ENCODE results near the gene DNAAF3.
"Not testable (repeated sequence)": the region's sequence is repeated elsewhere in the genome, so short reads cannot be mapped to it uniquely, and the experiment has no call there.

Gene DNAAF3

DNA sequence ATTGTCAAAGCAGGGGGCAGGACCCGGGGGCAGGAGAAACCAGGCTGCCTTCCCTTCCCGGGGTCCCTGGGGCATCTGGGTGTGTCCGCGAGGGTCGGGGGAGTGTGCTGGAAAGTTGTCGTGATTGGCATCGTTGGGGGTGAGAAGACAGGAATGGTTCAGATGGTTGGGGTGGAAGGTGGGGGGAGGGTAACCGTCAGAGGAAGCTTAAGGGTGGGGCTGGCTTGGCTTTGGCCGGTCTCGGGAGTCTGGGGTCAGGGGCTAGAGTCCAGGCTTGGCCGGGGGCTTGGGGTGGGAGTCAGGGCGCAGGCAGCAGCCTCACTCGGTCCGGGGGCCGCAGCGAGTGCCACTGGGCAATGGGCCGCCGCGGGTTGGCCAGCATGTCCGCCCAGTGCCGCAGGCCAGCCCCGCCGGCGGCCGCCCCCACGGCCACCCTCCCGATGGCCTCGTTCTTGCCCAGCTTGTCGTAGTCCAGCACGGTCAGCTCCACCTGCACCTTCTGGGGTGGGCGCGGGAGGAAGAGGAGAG lies 6.8 kb upstream of the DNAAF3 start:
- ChIA-PET CTCF (interaction anchor here (1.1 to 3.3 kb wide), 2 partner anchors 13 to 295 kb away, joined by 3 to 18 read pairs; no protein-coding TSS in a partner anchor), POLR2A (no interaction called here)
- TF ChIP-seq CTCF (IDR thresholded peaks at IDR 0.05; ENCODE audit: control extremely low read depth, extremely low read depth, low read depth, missing control alignments), result no peak
- DNase-seq (ENCODE audit: extremely low spot score), result no peak

- DNase-seq (ENCODE audit: extremely low spot score), result no peak
- TF ChIP-seq CTCF (IDR thresholded peaks at IDR 0.05; ENCODE audit: control extremely low read depth, extremely low read depth, low read depth, missing control alignments), result no peak
- CTCF ChIA-PET, result interaction anchor here (3.3 kb wide), 1 partner anchor 12 kb away, joined by 18 read pairs; no protein-coding TSS in a partner anchor
- POLR2A ChIA-PET, result no interaction called here
Measured at GRCh38 chr19:55172741-55173140, 6.3 kb upstream of the DNAAF3 start.

DNA sequence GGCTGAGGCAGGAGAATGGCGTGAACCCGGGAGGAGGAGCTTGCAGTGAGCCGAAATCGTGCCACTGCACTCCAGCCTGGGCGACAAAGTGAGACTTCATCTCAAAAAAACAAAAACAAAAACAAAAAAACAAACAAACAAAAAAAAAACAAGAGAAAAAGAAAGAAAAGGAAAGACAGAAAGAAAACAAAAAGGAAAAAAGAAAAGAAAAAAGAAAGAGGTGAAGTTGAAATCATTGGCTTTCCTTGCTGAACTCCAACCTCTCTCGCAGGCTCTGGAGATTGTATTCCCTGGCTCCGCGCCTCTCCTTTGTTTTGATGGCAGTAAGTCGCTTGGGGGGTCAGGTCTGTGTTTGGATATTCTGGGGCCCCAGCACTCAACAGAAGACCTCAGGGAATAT lies 5.9 kb upstream of the DNAAF3 start:
- DNase-seq (ENCODE audit: extremely low spot score); CTCF ChIA-PET; POLR2A ChIA-PET: not testable (repeated sequence)

DNA sequence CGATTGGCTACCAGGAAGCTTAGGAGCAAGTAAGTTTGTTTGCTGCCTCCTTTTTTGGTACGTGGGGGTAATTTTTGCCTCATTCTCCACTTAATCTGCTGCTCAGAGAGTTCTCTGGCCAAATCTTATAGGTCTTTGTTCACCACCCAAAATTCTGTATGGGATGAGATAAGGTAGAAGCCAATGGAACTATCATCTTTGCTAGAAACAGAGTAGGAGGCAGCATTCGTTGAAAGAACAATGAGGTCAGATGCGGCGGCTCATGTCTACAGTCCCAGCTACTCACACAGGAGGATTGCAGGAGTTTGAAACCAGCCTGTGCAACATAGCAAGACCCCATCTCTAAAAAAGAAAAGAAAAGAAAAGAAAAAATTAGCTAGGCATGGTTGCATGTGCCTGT lies 5.0 kb upstream of the DNAAF3 start:
- ChIA-PET POLR2A (interaction anchor here (0.5 kb wide), 1 partner anchor 221 kb away, joined by 3 read pairs; no protein-coding TSS in a partner anchor), CTCF (no interaction called here)
- no peak for TF ChIP-seq CTCF (IDR thresholded peaks at IDR 0.05; ENCODE audit: control extremely low read depth, extremely low read depth, low read depth, missing control alignments)
- no peak for DNase-seq (ENCODE audit: extremely low spot score)

DNA sequence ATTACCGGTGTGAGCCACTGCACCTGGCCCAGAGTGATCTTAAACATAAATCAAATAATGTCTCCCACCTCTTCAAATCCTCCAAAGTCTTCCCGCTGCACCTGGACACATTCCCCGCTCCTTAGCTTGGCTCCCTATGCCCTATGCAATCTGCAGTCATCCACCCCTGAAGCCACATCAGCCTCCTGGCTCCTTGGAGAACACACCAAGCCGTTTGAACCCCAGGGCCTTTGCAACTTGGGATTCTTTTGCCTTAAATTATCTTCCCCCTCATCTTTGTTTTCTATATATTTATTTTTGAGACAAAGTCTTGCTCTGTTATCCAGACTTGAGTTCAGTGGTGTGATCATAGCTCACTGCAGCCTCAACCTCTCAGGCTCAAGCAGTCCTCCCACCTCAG lies 2.7 kb upstream of the DNAAF3 start:
- no peak for DNase-seq (ENCODE audit: extremely low spot score)
- TF ChIP-seq CTCF (IDR thresholded peaks at IDR 0.05; ENCODE audit: control extremely low read depth, extremely low read depth, low read depth, missing control alignments), result no peak
- POLR2A ChIA-PET, result no interaction called here
- CTCF ChIA-PET, result interaction anchor here (0.9 to 1.2 kb wide), 3 partner anchors 10 to 28 kb away, joined by 3 read pairs; no protein-coding TSS in a partner anchor

DNA sequence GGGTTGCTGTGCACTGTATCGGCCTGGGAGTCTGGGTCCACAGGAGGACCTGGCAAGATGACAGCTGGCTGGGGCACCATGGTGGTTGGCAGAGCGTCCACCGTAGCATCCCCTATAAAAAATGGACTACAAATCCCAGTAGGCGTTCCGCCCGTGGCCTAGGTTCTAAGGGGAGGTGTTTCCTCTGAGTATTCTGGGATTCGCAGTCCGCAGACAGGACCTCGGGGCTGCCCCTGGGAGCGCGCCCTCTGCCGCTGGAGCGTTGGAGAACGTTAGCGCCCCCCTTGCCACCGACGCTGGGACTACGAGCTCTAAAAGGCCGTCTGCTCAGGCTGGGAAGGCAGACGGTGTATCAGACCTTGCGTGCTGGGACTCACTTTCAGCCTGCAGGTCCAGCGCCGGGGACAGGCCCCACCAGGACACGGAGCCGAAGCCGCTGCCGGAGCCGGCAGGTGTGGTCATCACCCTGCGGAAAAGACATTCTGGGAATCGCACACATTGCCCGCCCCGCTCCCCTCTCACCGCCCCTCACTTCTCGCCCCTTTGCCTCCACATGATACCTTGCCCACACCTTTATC lies 372 bp downstream of the DNAAF3 start:
- POLR2A ChIA-PET, result interaction anchor here (0.5 kb wide), 1 partner anchor 10 kb away, joined by 4 read pairs; no protein-coding TSS in a partner anchor
- no peak for DNase-seq (ENCODE audit: extremely low spot score)

More for the DNA sequence above, 372 bp downstream of the DNAAF3 start:
- peak; percentile 30 for TF ChIP-seq CTCF (IDR thresholded peaks at IDR 0.05; ENCODE audit: control extremely low read depth, extremely low read depth, low read depth, missing control alignments)
- CTCF ChIA-PET, result interaction anchor here (1.0 to 1.4 kb wide), 5 partner anchors 8 to 302 kb away, joined by 3 to 4 read pairs (median 3); partner anchors contain the start of gene TNNI3

Measured in GM10248 (cell line).